MCF 10A (cell line): ENCODE measurements around the gene AUTS2. TPM values are rescaled to one million over a fixed set of nuclear protein-coding genes. Genes with fewer than 3 reads are reported as not detected.

Source experiments
- BruUV-seq: library from RNA; stranded (reverse); fragments of 400-500 nt; replicated peaks from 2 replicates; lab custom pipeline; 2021; lab: Mats Ljungman, UMichigan
- CTCF ChIA-PET: fragments of 300-600 bp; sonication (Branson Sonifier 250); formaldehyde crosslinking; extraction: SDS; loops from one replicate; lab custom pipeline; 2021; ENCODE audit warnings: antibody characterized with exemption, inconsistent platforms; lab: Yijun Ruan, JAX
- POLR2A ChIA-PET: fragments of 300-600, 350-650 bp; sonication (Branson Sonifier 250); formaldehyde crosslinking; extraction: SDS; loops from one replicate; lab custom pipeline; 2020; ENCODE audit warnings: antibody characterized with exemption, inconsistent platforms; lab: Yijun Ruan, JAX
- DNase-seq: peaks from one replicate; pipeline ENCODE4 v3.0.0-alpha.2; 2018; ENCODE audit not compliant: unreplicated experiment
- H3K27ac Mint-ChIP-seq: one replicate; pipeline ENCODE4 v1.8.0; 2022; ENCODE audit warnings: mild to moderate bottlenecking, low read depth, mixed read lengths; ENCODE audit not compliant: unreplicated experiment
- H3K27me3 Mint-ChIP-seq: one replicate; pipeline ENCODE4 v1.8.0; 2022; ENCODE audit warnings: mixed read lengths; ENCODE audit not compliant: insufficient read depth, unreplicated experiment
- H3K36me3 Mint-ChIP-seq: one replicate; pipeline ENCODE4 v1.8.0; 2022; ENCODE audit warnings: mild to moderate bottlenecking, moderate library complexity, mixed read lengths; ENCODE audit not compliant: insufficient read depth, unreplicated experiment
- H3K4me1 Mint-ChIP-seq: one replicate; pipeline ENCODE4 v1.8.0; 2022; ENCODE audit warnings: mixed read lengths; ENCODE audit not compliant: insufficient read depth, unreplicated experiment
- H3K4me3 Mint-ChIP-seq: one replicate; pipeline ENCODE4 v1.8.0; 2022; ENCODE audit warnings: mild to moderate bottlenecking, moderate library complexity, mixed read lengths; ENCODE audit not compliant: unreplicated experiment
- H3K9me3 Mint-ChIP-seq: one replicate; pipeline ENCODE4 v1.8.0; 2022; ENCODE audit warnings: mixed read lengths; ENCODE audit not compliant: unreplicated experiment
- CTCF ChIP-seq: fragments of 200-600 bp; IDR thresholded peaks from one replicate; pipeline ENCODE4 v1.8.0; 2022; ENCODE audit warnings: antibody characterized with exemption, mild to moderate bottlenecking; ENCODE audit not compliant: unreplicated experiment
- intact Hi-C: fragments of 100-400 bp; cut with micrococcal nuclease; formaldehyde crosslinking; loops from 2 replicates; pipeline ENCODE4 v1.14.1; 2022
- total RNA-seq: library from RNA; stranded (reverse); gene quantifications from 2 replicates; pipeline ENCODE4 v1.2.3, GENCODE V29; 2022

AUTS2 gene
- total RNA-seq, 1 experiment from 2014 or later = 1.3 TPM

GRCh38 chr7:70785427-70785826 is 1187.2 kb downstream of the AUTS2 start:
- H3K9me3 Mint-ChIP-seq = no peaks in the 10 kb centered on the region
- ChIA-PET CTCF (no interaction called here), POLR2A (no interaction called here)
- BruUV-seq = no TSS peak
- H3K4me1 Mint-ChIP-seq = peaks cover 7% of the 10 kb centered on the region
- intact Hi-C loops = no loop called here
- no peaks in the 10 kb centered on the region for H3K27me3 Mint-ChIP-seq
- H3K4me3 Mint-ChIP-seq = no peak overlapping the region
- no peak for DNase-seq
- H3K36me3 Mint-ChIP-seq = no peaks in the 10 kb centered on the region
- no peak for TF ChIP-seq CTCF
- no peak overlapping the region for H3K27ac Mint-ChIP-seq

- Mint-ChIP-seq H3K27me3 (no peaks in the 10 kb centered on the region), H3K4me3 (no peak overlapping the region), H3K4me1 (peaks cover 7% of the 10 kb centered on the region), H3K27ac (no peak overlapping the region), H3K9me3 (no peaks in the 10 kb centered on the region), H3K36me3 (no peaks in the 10 kb centered on the region)
- POLR2A ChIA-PET = no interaction called here
- no TSS peak for BruUV-seq
- no peak for TF ChIP-seq CTCF
- intact Hi-C loops = no loop called here
- DNase-seq = no peak
- CTCF ChIA-PET = interaction anchor here (0.6 kb wide), 1 partner anchor 949 kb away, joined by 3 read pairs; no protein-coding TSS in a partner anchor
Measured at GRCh38 chr7:70786076-70786475, 1187.8 kb downstream of the AUTS2 start.

GRCh38 chr7:70787286-70787685 is 1189.0 kb downstream of the AUTS2 start:
- no peak for DNase-seq
- no peaks in the 10 kb centered on the region for H3K27me3 Mint-ChIP-seq
- ChIA-PET CTCF (interaction anchor here (0.7 kb wide), 1 partner anchor 44 kb away, joined by 7 read pairs; no protein-coding TSS in a partner anchor), POLR2A (no interaction called here)
- no TSS peak for BruUV-seq
- no peaks in the 10 kb centered on the region for H3K9me3 Mint-ChIP-seq
- H3K27ac Mint-ChIP-seq = no peak overlapping the region
- intact Hi-C loops = no loop called here
- no peak for TF ChIP-seq CTCF
- no peak overlapping the region for H3K4me3 Mint-ChIP-seq
- H3K4me1 Mint-ChIP-seq = peaks cover 7% of the 10 kb centered on the region
- no peaks in the 10 kb centered on the region for H3K36me3 Mint-ChIP-seq

- no peaks in the 10 kb centered on the region for H3K27me3 Mint-ChIP-seq
- H3K27ac Mint-ChIP-seq = no peak overlapping the region
- ChIA-PET CTCF (no interaction called here), POLR2A (no interaction called here)
- intact Hi-C loops = no loop called here
- no peak overlapping the region for H3K4me3 Mint-ChIP-seq
- no peak for DNase-seq
- H3K36me3 Mint-ChIP-seq = no peaks in the 10 kb centered on the region
- no TSS peak for BruUV-seq
- H3K9me3 Mint-ChIP-seq = no peaks in the 10 kb centered on the region
- peaks cover 7% of the 10 kb centered on the region for H3K4me1 Mint-ChIP-seq
- no peak for TF ChIP-seq CTCF
Measured at GRCh38 chr7:70787771-70788170, 1189.5 kb downstream of the AUTS2 start.
